Measurements from ENCODE around the gene MCU. TPM values are rescaled to one million over a fixed set of nuclear protein-coding genes. Genes with fewer than 3 reads are reported as not detected.

MCU gene
- total and polyA plus RNA-seq, 2 of the 4 experiments (the other 2 are of a cell fraction), result 36.2 to 36.7 TPM

DNA sequence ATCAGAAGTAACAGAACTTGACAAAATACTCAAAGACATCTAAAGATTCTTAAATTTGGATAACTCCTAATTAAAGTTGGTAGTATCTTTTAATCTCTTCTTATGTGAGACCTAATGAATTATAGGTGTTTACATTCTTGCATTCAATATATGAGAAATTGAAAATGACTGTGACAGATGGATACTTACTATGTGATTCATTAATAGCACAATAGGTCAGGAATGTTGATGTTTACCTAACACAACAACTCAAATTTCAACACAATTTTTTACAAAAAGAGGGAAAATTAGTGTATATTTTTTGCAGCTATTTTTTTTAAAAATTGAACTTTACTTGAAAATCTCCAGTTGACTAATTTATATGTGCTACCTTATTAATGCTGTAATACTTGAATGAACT is 31.7 kb upstream of the MCU start:
- Histone ChIP-seq H3K4me2 (ENCODE audit: low read depth, low read length) (no peak overlapping the region), H3K4me1 (ENCODE audit: control insufficient read depth, insufficient read depth, low read length) (no peaks in the 10 kb centered on the region), H4K8ac (ENCODE audit: low read depth in 2 of 2, low read length in 2 of 2) (no peak overlapping the region), H3K79me1 (ENCODE audit: low read depth in 1 of 2, low read length in 2 of 2) (no peaks in the 10 kb centered on the region), H3K4me3 (ENCODE audit: insufficient read depth, low read depth, low read length) (no peak overlapping the region), H4K91ac (ENCODE audit: insufficient read depth, low read depth, low read length) (no peak overlapping the region), H3K9me1 (ENCODE audit: insufficient read depth, low read length) (0 out of 2 replicates have a peak, but pooled peaks cover 3% of the 10 kb centered on the region), H2BK15ac (ENCODE audit: low read depth, low read length) (no peak overlapping the region), H3K9ac (ENCODE audit: low read depth, low read length) (no peak overlapping the region), H2BK5ac (ENCODE audit: low read depth, low read length, poor library complexity, severe bottlenecking) (no peak overlapping the region), H3K23ac (ENCODE audit: low read depth, low read length) (no peak overlapping the region), H2AFZ (replicated peaks; ENCODE audit: low read length, poor library complexity) (no peak overlapping the region), H3K56ac (ENCODE audit: extremely low read depth, insufficient read depth, low read length) (no peak overlapping the region), H2AK9ac (replicated peaks; ENCODE audit: low read depth, low read length, poor library complexity) (no peak overlapping the region), H4K5ac (ENCODE audit: low read depth, low read length) (no peak overlapping the region), H3K18ac (ENCODE audit: low read depth, low read length) (no peak overlapping the region), H3K9me3 (ENCODE audit: control insufficient read depth, insufficient read depth, low read length) (no peaks in the 10 kb centered on the region), H4K20me1 (ENCODE audit: insufficient read depth, low read length) (no peaks in the 10 kb centered on the region), H2BK20ac (ENCODE audit: low read depth, low read length) (no peak overlapping the region), H3K36me3 (ENCODE audit: control insufficient read depth, insufficient read depth, low read length) (no peaks in the 10 kb centered on the region), H2AK5ac (ENCODE audit: low read depth, low read length) (no peak overlapping the region), H3K27ac (ENCODE audit: insufficient read depth, low read length) (no peak overlapping the region), H3K4ac (ENCODE audit: low read depth, low read length) (no peak overlapping the region), H3K14ac (replicated peaks; ENCODE audit: low read depth, low read length) (no peak overlapping the region), H2BK120ac (ENCODE audit: low read depth, low read length) (no peak overlapping the region), H3K27me3 (ENCODE audit: control insufficient read depth, insufficient read depth, low read length) (no peaks in the 10 kb centered on the region)
- no TSS peak for BruUV-seq (replicated peaks)
- in situ Hi-C loops (cut with MboI; ENCODE audit: low sequenced_read_pairs), result no loop called here
- dilution Hi-C loops (cut with HindIII; ENCODE audit: low sequenced_read_pairs, unreplicated experiment), result no loop called here
- TF ChIP-seq MAZ (IDR thresholded peaks at IDR 0.05; ENCODE audit: borderline replicate concordance, low read depth, low read length), result no peak
- TF ChIP-seq SMC3 (IDR thresholded peaks at IDR 0.05; ENCODE audit: low read depth, low read length), result no peak
- TF ChIP-seq MAFK (IDR thresholded peaks at IDR 0.05; ENCODE audit: low read depth, low read length), result no peak
- TF ChIP-seq, protein P1, sequence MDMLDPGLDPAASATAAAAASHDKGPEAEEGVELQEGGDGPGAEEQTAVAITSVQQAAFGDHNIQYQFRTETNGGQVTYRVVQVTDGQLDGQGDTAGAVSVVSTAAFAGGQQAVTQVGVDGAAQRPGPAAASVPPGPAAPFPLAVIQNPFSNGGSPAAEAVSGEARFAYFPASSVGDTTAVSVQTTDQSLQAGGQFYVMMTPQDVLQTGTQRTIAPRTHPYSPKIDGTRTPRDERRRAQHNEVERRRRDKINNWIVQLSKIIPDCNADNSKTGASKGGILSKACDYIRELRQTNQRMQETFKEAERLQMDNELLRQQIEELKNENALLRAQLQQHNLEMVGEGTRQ (IDR thresholded peaks at IDR 0.05; ENCODE audit: low read depth, low read length), result no peak
- TF ChIP-seq MXI1 (IDR thresholded peaks at IDR 0.05; ENCODE audit: borderline replicate concordance, low read depth, low read length), result no peak
- TF ChIP-seq CEBPB (IDR thresholded peaks at IDR 0.05; ENCODE audit: low read depth, low read length), result no peak
- no peak for TF ChIP-seq CHD1 (IDR thresholded peaks at IDR 0.05; ENCODE audit: low read depth, low read length)
- TF ChIP-seq CTCF (conservative IDR thresholded peaks at IDR 0.05; ENCODE audit: low read depth, low read length), result no peak
- TF ChIP-seq, protein P2, sequence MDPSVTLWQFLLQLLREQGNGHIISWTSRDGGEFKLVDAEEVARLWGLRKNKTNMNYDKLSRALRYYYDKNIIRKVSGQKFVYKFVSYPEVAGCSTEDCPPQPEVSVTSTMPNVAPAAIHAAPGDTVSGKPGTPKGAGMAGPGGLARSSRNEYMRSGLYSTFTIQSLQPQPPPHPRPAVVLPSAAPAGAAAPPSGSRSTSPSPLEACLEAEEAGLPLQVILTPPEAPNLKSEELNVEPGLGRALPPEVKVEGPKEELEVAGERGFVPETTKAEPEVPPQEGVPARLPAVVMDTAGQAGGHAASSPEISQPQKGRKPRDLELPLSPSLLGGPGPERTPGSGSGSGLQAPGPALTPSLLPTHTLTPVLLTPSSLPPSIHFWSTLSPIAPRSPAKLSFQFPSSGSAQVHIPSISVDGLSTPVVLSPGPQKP (IDR thresholded peaks at IDR 0.05; ENCODE audit: borderline replicate concordance, low read depth, low read length), result no peak
- no peak for TF ChIP-seq POLR2A (IDR thresholded peaks at IDR 0.05; ENCODE audit: low read depth, low read length)
- TF ChIP-seq RFX5 (IDR thresholded peaks at IDR 0.05; ENCODE audit: low read depth, low read length), result no peak
- TF ChIP-seq NFE2L2 (IDR thresholded peaks at IDR 0.05; ENCODE audit: low read depth, low read length), result no peak
- TF ChIP-seq RCOR1 (IDR thresholded peaks at IDR 0.05; ENCODE audit: insufficient replicate concordance, low read length), result no peak
- no peak for TF ChIP-seq BHLHE40 (IDR thresholded peaks at IDR 0.05; ENCODE audit: low read depth, low read length)
- no peak for TF ChIP-seq RAD21 (IDR thresholded peaks at IDR 0.05; ENCODE audit: low read length)
- TF ChIP-seq FOS (IDR thresholded peaks at IDR 0.05; ENCODE audit: low read depth, low read length), result no peak
- ChIA-PET POLR2A (ENCODE audit: unreplicated experiment) (no interaction called here), CTCF (interaction anchor here (0.6 kb wide), 1 partner anchor 15 kb away, joined by 4 read pairs; no protein-coding TSS in a partner anchor)
- no peak for ATAC-seq (ENCODE audit: low read depth)
- intact Hi-C loops (cut with micrococcal nuclease), result no loop called here
- DNase-seq, result no peak

Measured in IMR-90 (cell line).